Ishikawa (cell line): ENCODE measurements around the gene CCDC92B.

Source experiments
- CEBPB ChIP-seq: IDR thresholded peaks from 2 replicates; pipeline ENCODE4 v1.6.1; 2012
- CREB1 ChIP-seq: IDR thresholded peaks from 2 replicates; pipeline ENCODE4 v1.6.1; 2012; ENCODE audit warnings: low read depth
- EGR1 ChIP-seq: IDR thresholded peaks from 2 replicates; pipeline ENCODE4 v1.6.1; 2012
- EP300 ChIP-seq: IDR thresholded peaks from 2 replicates; pipeline ENCODE4 v1.6.1; 2012; ENCODE audit warnings: borderline replicate concordance
- FOXM1 ChIP-seq: IDR thresholded peaks from 2 replicates; pipeline ENCODE4 v1.6.1; 2012; ENCODE audit warnings: low read depth, borderline replicate concordance
- RAD21 ChIP-seq: IDR thresholded peaks from 2 replicates; pipeline ENCODE4 v1.6.1; 2012; ENCODE audit warnings: low read depth
- TAF1 ChIP-seq: IDR thresholded peaks from 2 replicates; pipeline ENCODE4 v1.6.1; 2012; ENCODE audit warnings: low read depth, mild to moderate bottlenecking
- TF ChIP-seq, protein P1 (sequence below): IDR thresholded peaks from 2 replicates; pipeline ENCODE4 v1.6.1; 2012
- TF ChIP-seq, protein P2 (sequence below): IDR thresholded peaks from 2 replicates; pipeline ENCODE4 v1.6.1; 2012; ENCODE audit warnings: low read depth, mild to moderate bottlenecking

DNA sequence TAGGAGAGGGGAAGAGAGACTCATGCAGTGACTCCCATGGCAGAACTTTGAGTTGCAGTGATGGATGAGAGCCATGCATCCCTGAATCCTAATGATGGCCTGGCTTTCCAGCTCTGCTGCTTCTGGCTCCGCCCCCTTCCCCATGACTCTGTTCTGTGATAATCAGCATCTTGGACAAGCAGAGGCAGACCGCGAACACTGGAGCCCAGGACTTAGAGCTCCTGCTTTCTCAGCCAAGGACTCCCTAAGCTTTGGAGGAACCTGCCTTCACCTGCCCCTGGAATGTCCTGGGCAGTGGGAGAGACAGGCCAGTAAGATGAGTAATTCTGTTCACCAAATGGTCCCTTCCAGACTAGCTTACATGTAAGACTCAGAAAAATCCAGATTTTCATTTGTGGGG, 12.5 kb downstream of the CCDC92B start:
- TF ChIP-seq EP300 (no peak), TAF1 (no peak), CEBPB (no peak), EGR1 (no peak), RAD21 (no peak), CREB1 (no peak), FOXM1 (no peak)
- TF ChIP-seq, protein P1, sequence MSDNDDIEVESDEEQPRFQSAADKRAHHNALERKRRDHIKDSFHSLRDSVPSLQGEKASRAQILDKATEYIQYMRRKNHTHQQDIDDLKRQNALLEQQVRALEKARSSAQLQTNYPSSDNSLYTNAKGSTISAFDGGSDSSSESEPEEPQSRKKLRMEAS, result no peak
- TF ChIP-seq, protein P2, sequence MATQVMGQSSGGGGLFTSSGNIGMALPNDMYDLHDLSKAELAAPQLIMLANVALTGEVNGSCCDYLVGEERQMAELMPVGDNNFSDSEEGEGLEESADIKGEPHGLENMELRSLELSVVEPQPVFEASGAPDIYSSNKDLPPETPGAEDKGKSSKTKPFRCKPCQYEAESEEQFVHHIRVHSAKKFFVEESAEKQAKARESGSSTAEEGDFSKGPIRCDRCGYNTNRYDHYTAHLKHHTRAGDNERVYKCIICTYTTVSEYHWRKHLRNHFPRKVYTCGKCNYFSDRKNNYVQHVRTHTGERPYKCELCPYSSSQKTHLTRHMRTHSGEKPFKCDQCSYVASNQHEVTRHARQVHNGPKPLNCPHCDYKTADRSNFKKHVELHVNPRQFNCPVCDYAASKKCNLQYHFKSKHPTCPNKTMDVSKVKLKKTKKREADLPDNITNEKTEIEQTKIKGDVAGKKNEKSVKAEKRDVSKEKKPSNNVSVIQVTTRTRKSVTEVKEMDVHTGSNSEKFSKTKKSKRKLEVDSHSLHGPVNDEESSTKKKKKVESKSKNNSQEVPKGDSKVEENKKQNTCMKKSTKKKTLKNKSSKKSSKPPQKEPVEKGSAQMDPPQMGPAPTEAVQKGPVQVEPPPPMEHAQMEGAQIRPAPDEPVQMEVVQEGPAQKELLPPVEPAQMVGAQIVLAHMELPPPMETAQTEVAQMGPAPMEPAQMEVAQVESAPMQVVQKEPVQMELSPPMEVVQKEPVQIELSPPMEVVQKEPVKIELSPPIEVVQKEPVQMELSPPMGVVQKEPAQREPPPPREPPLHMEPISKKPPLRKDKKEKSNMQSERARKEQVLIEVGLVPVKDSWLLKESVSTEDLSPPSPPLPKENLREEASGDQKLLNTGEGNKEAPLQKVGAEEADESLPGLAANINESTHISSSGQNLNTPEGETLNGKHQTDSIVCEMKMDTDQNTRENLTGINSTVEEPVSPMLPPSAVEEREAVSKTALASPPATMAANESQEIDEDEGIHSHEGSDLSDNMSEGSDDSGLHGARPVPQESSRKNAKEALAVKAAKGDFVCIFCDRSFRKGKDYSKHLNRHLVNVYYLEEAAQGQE, result no peak
